ENCODE results near the gene RIPOR3. TPM values are rescaled to one million over a fixed set of nuclear protein-coding genes. Genes with fewer than 3 reads are reported as not detected.

RIPOR3 gene
- total RNA-seq, 2 experiments from 2014 or later = 0.53 TPM; not detected in 1

DNA sequence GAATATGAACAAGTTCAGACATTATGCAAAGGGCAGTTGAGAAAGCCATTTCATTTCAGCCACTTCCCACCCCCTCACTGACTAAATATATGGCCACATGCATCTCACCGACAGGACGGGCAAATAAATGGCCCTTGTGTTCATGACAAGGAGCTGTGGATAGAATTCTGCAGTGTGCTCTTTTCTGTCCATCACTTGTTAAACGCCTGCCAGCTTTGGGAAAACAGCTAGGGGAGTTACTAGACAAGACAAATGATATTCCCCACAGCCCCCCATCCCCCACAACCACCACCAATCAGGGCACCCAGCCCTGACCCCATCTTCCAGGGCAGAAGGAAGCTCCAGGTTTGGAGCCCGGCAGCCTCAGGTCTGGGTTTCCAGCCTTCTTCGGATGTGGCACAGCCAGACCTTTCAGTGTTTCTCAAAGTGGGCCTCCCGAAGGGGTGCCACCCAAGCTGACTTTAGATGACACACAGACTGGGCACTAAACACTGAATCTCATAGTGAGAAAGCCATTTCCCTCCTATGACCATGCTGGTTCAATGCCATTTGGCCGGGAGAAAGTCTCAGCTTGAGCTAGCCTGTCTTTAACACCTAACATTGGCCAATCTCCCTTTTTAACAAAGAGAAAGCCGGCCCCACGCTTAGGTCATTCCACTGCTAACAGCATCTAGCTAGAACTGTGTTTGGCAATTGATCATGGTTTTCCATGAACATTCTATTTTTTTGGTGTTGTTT lies 4.0 kb upstream of the RIPOR3 start:
- DNase-seq (ENCODE audit: low spot score) = no peak
- Histone ChIP-seq H3K9me2 (ENCODE audit: insufficient read depth, low read length) (no peaks in the 10 kb centered on the region), H3K4me2 (ENCODE audit: low read length) (no peak overlapping the region), H2AFZ (ENCODE audit: low read length) (no peak overlapping the region), H4K20me1 (ENCODE audit: insufficient read depth, low read length) (no peaks in the 10 kb centered on the region), H3K9me3 (ENCODE audit: low read length) (no peaks in the 10 kb centered on the region), H3K4me1 (ENCODE audit: insufficient read depth, low read length, poor library complexity, severe bottlenecking) (no peaks in the 10 kb centered on the region), H3K27ac (ENCODE audit: low read depth, low read length, poor library complexity, severe bottlenecking) (no peak overlapping the region), H3K36me3 (ENCODE audit: insufficient read depth, low read length) (no peaks in the 10 kb centered on the region), H3K79me2 (ENCODE audit: insufficient read depth, low read depth, low read length) (no peaks in the 10 kb centered on the region), H3K4me3 (ENCODE audit: low read depth, low read length, poor library complexity, severe bottlenecking) (no peak overlapping the region)
- intact Hi-C loops (cut with micrococcal nuclease; ENCODE audit: unreplicated experiment) = no loop called here
- TF ChIP-seq EZH2phosphoT487 (IDR thresholded peaks at IDR 0.05; ENCODE audit: borderline replicate concordance, low read depth, low read length) = no peak
- TF ChIP-seq CTCF (conservative IDR thresholded peaks at IDR 0.05; ENCODE audit: low read length) = no peak
- ChIA-PET CTCF (ENCODE audit: unreplicated experiment) (no interaction called here), POLR2A (interaction anchor here (0.6 kb wide), 1 partner anchor 21 kb away, joined by 8 read pairs; no protein-coding TSS in a partner anchor)
- BruUV-seq (replicated peaks) = no TSS peak

- no peak overlapping the region for H3K27ac ChIP-seq (ENCODE audit: low read depth, low read length, poor library complexity, severe bottlenecking)
- H3K4me1 ChIP-seq (ENCODE audit: insufficient read depth, low read length, poor library complexity, severe bottlenecking) = no peaks in the 10 kb centered on the region
- no peaks in the 10 kb centered on the region for H3K9me2 ChIP-seq (ENCODE audit: insufficient read depth, low read length)
- intact Hi-C loops (cut with micrococcal nuclease; ENCODE audit: unreplicated experiment) = no loop called here
- no peaks in the 10 kb centered on the region for H3K79me2 ChIP-seq (ENCODE audit: insufficient read depth, low read depth, low read length)
- no TSS peak for BruUV-seq (replicated peaks)
- no peak overlapping the region for H2AFZ ChIP-seq (ENCODE audit: low read length)
- TF ChIP-seq CTCF (conservative IDR thresholded peaks at IDR 0.05; ENCODE audit: low read length) (no peak), EZH2phosphoT487 (IDR thresholded peaks at IDR 0.05; ENCODE audit: borderline replicate concordance, low read depth, low read length) (no peak)
- ChIA-PET POLR2A (interaction anchor here (0.5 kb wide), 1 partner anchor 59 kb away, joined by 4 read pairs; no protein-coding TSS in a partner anchor), CTCF (ENCODE audit: unreplicated experiment) (no interaction called here)
- no peak overlapping the region for H3K4me2 ChIP-seq (ENCODE audit: low read length)
- H3K4me3 ChIP-seq (ENCODE audit: low read depth, low read length, poor library complexity, severe bottlenecking) = no peak overlapping the region
- no peaks in the 10 kb centered on the region for H4K20me1 ChIP-seq (ENCODE audit: insufficient read depth, low read length)
- no peaks in the 10 kb centered on the region for H3K9me3 ChIP-seq (ENCODE audit: low read length)
- no peak for DNase-seq (ENCODE audit: low spot score)
- no peaks in the 10 kb centered on the region for H3K36me3 ChIP-seq (ENCODE audit: insufficient read depth, low read length)
Observed at GRCh38 chr20:50694379-50695134, 3.2 kb upstream of the RIPOR3 start.

- TF ChIP-seq EZH2phosphoT487 (IDR thresholded peaks at IDR 0.05; ENCODE audit: borderline replicate concordance, low read depth, low read length) = no peak
- no peak for TF ChIP-seq CTCF (conservative IDR thresholded peaks at IDR 0.05; ENCODE audit: low read length)
- no peaks in the 10 kb centered on the region for H3K36me3 ChIP-seq (ENCODE audit: insufficient read depth, low read length)
- no peaks in the 10 kb centered on the region for H3K4me1 ChIP-seq (ENCODE audit: insufficient read depth, low read length, poor library complexity, severe bottlenecking)
- POLR2A ChIA-PET = no interaction called here
- H3K27ac ChIP-seq (ENCODE audit: low read depth, low read length, poor library complexity, severe bottlenecking) = no peak overlapping the region
- H3K79me2 ChIP-seq (ENCODE audit: insufficient read depth, low read depth, low read length) = no peaks in the 10 kb centered on the region
- BruUV-seq (replicated peaks) = no TSS peak
- DNase-seq (ENCODE audit: low spot score) = no peak
- H3K4me3 ChIP-seq (ENCODE audit: low read depth, low read length, poor library complexity, severe bottlenecking) = no peak overlapping the region
- no peaks in the 10 kb centered on the region for H3K9me2 ChIP-seq (ENCODE audit: insufficient read depth, low read length)
- intact Hi-C loops (cut with micrococcal nuclease; ENCODE audit: unreplicated experiment) = no loop called here
- H4K20me1 ChIP-seq (ENCODE audit: insufficient read depth, low read length) = no peaks in the 10 kb centered on the region
- no peak overlapping the region for H2AFZ ChIP-seq (ENCODE audit: low read length)
- no peaks in the 10 kb centered on the region for H3K9me3 ChIP-seq (ENCODE audit: low read length)
- CTCF ChIA-PET (ENCODE audit: unreplicated experiment) = no interaction called here
- H3K4me2 ChIP-seq (ENCODE audit: low read length) = no peak overlapping the region
Observed at GRCh38 chr20:50693001-50693400, 1.7 kb upstream of the RIPOR3 start.

Data from OCI-LY7 (cell line).